HepG2 (cell line): ENCODE results near the gene PPFIA3. TPM values are rescaled to one million over a fixed set of nuclear protein-coding genes. Genes with fewer than 3 reads are reported as not detected.

Experiments
- CHD4 ChIP-seq: fragments of 200-600 bp; sonication (generic); IDR thresholded peaks from 2 replicates; pipeline ENCODE4 v1.7.0; 2017; ENCODE audit warnings: mild to moderate bottlenecking, low read length, borderline replicate concordance
- ETV5 ChIP-seq: IDR thresholded peaks from 2 replicates; pipeline ENCODE4 v1.6.1; 2018; ENCODE audit warnings: missing biosample characterization, missing genetic modification reagents, inconsistent platforms, borderline replicate concordance
- FOXK1 ChIP-seq: sonication (generic); formaldehyde crosslinking; IDR thresholded peaks from 2 replicates; pipeline ENCODE4 v1.4.0; 2020; ENCODE audit warnings: low read depth, missing genetic modification reagents, borderline replicate concordance
- GATAD1 ChIP-seq: IDR thresholded peaks from 2 replicates; pipeline ENCODE4 v1.6.1; 2016; ENCODE audit warnings: missing genetic modification reagents, missing compliant biosample characterization
- GATAD2A ChIP-seq: IDR thresholded peaks from 2 replicates; pipeline ENCODE4 v1.6.1; 2016
- GZF1 ChIP-seq: sonication (generic); formaldehyde crosslinking; IDR thresholded peaks from 2 replicates; pipeline ENCODE4 v1.5.1; 2020; ENCODE audit warnings: mild to moderate bottlenecking, missing genetic modification reagents
- HMGA1 ChIP-seq: sonication (generic); formaldehyde crosslinking; conservative IDR thresholded peaks from 2 replicates; pipeline ENCODE4 v1.4.0; 2020; ENCODE audit warnings: missing genetic modification reagents
- HNF4A ChIP-seq: sonication (generic); formaldehyde crosslinking; IDR thresholded peaks from 2 replicates; pipeline ENCODE4 v1.4.0; 2020; ENCODE audit warnings: missing genetic modification reagents
- HNF4G ChIP-seq, 2 experiments: sonication (generic) in 1 of 2; formaldehyde crosslinking in 1 of 2; IDR thresholded peaks; 2 replicates each; pipeline versions ENCODE4 v1.4.0 to v1.6.1; 2011 to 2020; ENCODE audit warnings: borderline replicate concordance in 2 of 2, low read depth in 2 of 2, mild to moderate bottlenecking in 2 of 2, low read length in 1 of 2, missing genetic modification reagents in 1 of 2, moderate library complexity in 1 of 2
- KAT7 ChIP-seq: IDR thresholded peaks from 2 replicates; pipeline ENCODE4 v1.6.1; 2018; ENCODE audit warnings: borderline replicate concordance, missing compliant biosample characterization
- MED1 ChIP-seq: sonication (generic); formaldehyde crosslinking; IDR thresholded peaks from 2 replicates; pipeline ENCODE4 v1.4.0; 2020; ENCODE audit warnings: missing genetic modification reagents
- MYNN ChIP-seq: sonication (generic); formaldehyde crosslinking; IDR thresholded peaks from 2 replicates; pipeline ENCODE4 v1.4.0; 2020; ENCODE audit warnings: mild to moderate bottlenecking, low read depth, missing genetic modification reagents
- NCOA2 ChIP-seq: sonication (generic); formaldehyde crosslinking; IDR thresholded peaks from 2 replicates; pipeline ENCODE4 v1.8.0; 2022; ENCODE audit warnings: inconsistent platforms
- NR1H2 ChIP-seq: sonication (generic); formaldehyde crosslinking; IDR thresholded peaks from 2 replicates; pipeline ENCODE4 v1.8.1; 2022; ENCODE audit warnings: low read depth, missing genetic modification reagents, borderline replicate concordance
- PAXIP1 ChIP-seq: sonication (generic); formaldehyde crosslinking; conservative IDR thresholded peaks from 2 replicates; pipeline ENCODE4 v1.4.0; 2020; ENCODE audit warnings: mild to moderate bottlenecking, missing genetic modification reagents, moderate library complexity
- RARA ChIP-seq: IDR thresholded peaks from 2 replicates; pipeline ENCODE4 v1.6.1; 2016; ENCODE audit warnings: missing genetic modification reagents, missing compliant biosample characterization
- RERE ChIP-seq: IDR thresholded peaks from 2 replicates; pipeline ENCODE4 v1.6.1; 2016; ENCODE audit warnings: low read depth, missing genetic modification reagents, missing compliant biosample characterization
- STAG1 ChIP-seq: sonication (generic); formaldehyde crosslinking; IDR thresholded peaks from 2 replicates; pipeline ENCODE4 v1.4.0; 2020; ENCODE audit warnings: missing genetic modification reagents
- TBL1XR1 ChIP-seq: fragments of 150-350 bp; IDR thresholded peaks from 2 replicates; pipeline ENCODE4 v1.6.1; 2014; ENCODE audit warnings: borderline replicate concordance, low read length; ENCODE audit not compliant: partially characterized antibody
- YEATS2 ChIP-seq: sonication (generic); formaldehyde crosslinking; IDR thresholded peaks from 2 replicates; pipeline ENCODE4 v1.4.0; 2020; ENCODE audit warnings: missing genetic modification reagents, borderline replicate concordance
- polyA plus RNA-seq, 8 experiments: library from polyadenylated mRNA; depleted of rRNA in 3 of 8; stranded (reverse) in 7 of 8; unstranded in 1 of 8; fragments of >200 nt; fragmentation: Illumina TruSeq in 4 of 8; extraction: Trizol in 4 of 8; gene quantifications; 2 replicates each; pipeline versions ENCODE4 v1.2.1 to v1.2.3, GENCODE V29; 2011 to 2016; ENCODE audit warnings: low read depth in 4 of 8, missing spikeins in 1 of 8, mixed read lengths in 1 of 8; ENCODE audit not compliant: insufficient read depth in 1 of 8
- total RNA-seq, 5 experiments: library from RNA; depleted of rRNA; stranded (reverse); fragments of >200 nt; fragmentation: Illumina TruSeq; extraction: Trizol; gene quantifications; 2 replicates each; pipeline ENCODE4 v1.2.3, GENCODE V29; 2016; ENCODE audit warnings: low read depth in 1 of 5

The PPFIA3 gene
- total and polyA plus RNA-seq, 2 of the 13 experiments (the other 11 are each of a cell fraction or from before 2014, with no cell fraction given): 6.7 to 8.6 TPM

GRCh38 chr19:49186108-49186507 is 66.8 kb downstream of the PPFIA3 start (continued):
- TF ChIP-seq KAT7 (0 out of 2 replicates have a peak, but pooled peaks have one; percentile 56), GATAD1 (CRISPR knock-in tag) (0 out of 2 replicates have a peak, but pooled peaks have one; percentile 18), HMGA1 (CRISPR knock-in tag) (no peak), NR1H2 (CRISPR knock-in tag) (no peak), STAG1 (CRISPR knock-in tag) (no peak), TBL1XR1 (no peak), RERE (CRISPR knock-in tag) (no peak), HNF4G (IDR thresholded peaks at IDR 0.05; ENCODE audit: borderline replicate concordance, low read depth, low read length) (0 out of 2 replicates have a peak, but pooled peaks have one; percentile 5), HNF4G (CRISPR knock-in tag; IDR thresholded peaks at IDR 0.05; ENCODE audit: borderline replicate concordance, low read depth) (no peak), YEATS2 (CRISPR knock-in tag) (peak; percentile 61; the same call in 1 of the 2 replicates), GZF1 (CRISPR knock-in tag) (no peak), ETV5 (CRISPR knock-in tag) (peak; percentile 85; the same call in 1 of the 2 replicates), GATAD2A (peak; percentile 74), PAXIP1 (CRISPR knock-in tag) (peak; percentile 83), FOXK1 (CRISPR knock-in tag) (peak; percentile 65; the same call in 1 of the 2 replicates), HNF4A (CRISPR knock-in tag) (peak; percentile 74), NCOA2 (CRISPR knock-in tag) (0 out of 2 replicates have a peak, but pooled peaks have one; percentile 23), MED1 (CRISPR knock-in tag) (peak; percentile 37; the same call in 1 of the 2 replicates), CHD4 (no peak), MYNN (CRISPR knock-in tag) (no peak), RARA (peak; percentile 11; the same call in 1 of the 2 replicates)
